Measurements from ENCODE around the gene CYB561.

Gene CYB561, protein sequence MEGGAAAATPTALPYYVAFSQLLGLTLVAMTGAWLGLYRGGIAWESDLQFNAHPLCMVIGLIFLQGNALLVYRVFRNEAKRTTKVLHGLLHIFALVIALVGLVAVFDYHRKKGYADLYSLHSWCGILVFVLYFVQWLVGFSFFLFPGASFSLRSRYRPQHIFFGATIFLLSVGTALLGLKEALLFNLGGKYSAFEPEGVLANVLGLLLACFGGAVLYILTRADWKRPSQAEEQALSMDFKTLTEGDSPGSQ

DNA sequence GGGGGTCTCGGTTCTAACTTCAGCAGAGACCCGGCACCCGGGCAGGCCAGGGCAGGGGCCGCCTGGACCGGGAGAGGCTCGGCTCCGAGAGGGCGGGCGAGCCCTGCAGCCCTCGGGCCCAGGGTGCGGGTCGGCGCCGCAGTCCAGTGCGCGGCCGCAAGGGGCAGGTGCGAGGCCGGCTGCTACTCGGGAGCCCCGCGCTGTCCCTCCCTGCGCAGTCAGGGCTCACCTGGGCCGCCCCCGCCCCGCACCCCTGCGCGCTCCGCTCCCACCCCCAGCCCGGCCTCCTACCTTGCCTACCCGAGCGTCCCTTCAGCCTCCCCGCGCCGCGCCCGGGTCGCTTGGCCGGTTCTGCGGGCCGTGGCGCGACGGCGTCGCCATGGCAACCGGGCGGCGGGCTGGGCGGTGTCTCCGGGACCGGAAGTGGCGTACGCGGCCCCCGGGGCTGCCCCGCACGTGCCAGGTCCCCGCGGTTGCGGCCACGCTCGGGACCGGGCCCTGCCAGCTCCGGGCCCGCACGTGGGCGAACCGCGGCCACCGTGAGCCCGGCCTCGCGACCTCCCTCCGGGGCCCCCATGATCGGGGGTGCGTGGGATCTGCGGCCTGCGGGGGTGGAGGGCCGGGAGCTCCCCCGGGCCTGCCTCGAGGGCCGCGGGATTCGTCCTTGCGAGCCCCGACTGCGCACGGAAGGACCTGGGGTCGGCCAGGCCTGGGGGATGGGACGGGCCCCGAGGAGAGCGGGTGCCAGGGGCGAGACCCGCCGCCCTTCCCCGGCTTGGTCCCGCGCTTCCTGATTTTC is at the start of gene CYB561:
Gene CYB561, minus strand, starts transcription at position 353 of the 799 bp plus-strand sequence. CDS start 8,759 bp downstream, outside the sequence.
- FAIRE-seq = no peak

GRCh38 chr17:63495491-63495890 is 49.4 kb upstream of the CYB561 start:
- no peak for FAIRE-seq

DNA sequence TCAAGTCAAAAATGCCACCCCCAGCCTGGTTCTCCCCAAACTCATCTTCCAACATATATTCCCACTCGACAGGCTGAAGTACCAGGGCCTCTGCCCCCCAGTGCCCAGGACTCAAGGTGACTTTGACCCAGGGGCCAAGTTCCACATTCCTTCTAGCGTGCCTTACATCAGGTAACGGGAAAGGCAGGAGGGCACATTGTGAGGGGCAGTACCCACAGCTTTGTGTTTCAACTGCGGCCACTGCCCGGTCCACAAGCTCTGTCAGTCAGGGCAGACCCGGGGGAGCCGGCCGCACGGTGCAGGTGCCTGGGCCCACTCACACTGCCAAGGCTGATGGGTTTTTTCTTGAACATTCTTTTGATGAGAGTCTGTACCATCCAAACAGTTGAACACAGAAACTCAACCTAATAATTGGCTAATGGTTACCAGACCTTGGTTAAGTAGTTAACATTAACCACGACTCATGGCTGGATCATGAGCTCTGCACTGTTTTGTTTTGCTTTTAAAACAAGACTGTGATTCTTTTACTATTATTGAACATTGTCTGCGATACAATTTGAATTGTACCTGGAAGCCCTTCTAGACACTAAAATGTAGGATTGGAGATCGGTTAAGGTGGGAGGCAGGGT is 48.3 kb upstream of the CYB561 start:
- FAIRE-seq = no peak

DNA sequence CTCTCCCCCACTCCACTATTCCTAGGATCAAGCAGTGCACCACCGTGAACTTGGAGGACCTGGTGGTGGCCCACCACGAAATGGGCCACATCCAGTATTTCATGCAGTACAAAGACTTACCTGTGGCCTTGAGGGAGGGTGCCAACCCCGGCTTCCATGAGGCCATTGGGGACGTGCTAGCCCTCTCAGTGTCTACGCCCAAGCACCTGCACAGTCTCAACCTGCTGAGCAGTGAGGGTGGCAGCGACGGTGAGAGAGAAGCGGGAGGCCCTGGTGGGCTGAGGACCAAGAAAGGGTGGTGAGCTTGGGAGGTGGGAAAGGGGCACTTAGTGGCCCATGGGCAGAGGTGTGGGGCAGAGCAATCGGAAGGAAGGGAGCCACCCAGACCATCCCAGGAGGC is 47.3 kb upstream of the CYB561 start:
- no peak for FAIRE-seq

GRCh38 chr17:63492940-63493339 is 46.8 kb upstream of the CYB561 start:
- no peak for FAIRE-seq

- FAIRE-seq = no peak
Observed at GRCh38 chr17:63491977-63492618, 46.0 kb upstream of the CYB561 start.

DNA sequence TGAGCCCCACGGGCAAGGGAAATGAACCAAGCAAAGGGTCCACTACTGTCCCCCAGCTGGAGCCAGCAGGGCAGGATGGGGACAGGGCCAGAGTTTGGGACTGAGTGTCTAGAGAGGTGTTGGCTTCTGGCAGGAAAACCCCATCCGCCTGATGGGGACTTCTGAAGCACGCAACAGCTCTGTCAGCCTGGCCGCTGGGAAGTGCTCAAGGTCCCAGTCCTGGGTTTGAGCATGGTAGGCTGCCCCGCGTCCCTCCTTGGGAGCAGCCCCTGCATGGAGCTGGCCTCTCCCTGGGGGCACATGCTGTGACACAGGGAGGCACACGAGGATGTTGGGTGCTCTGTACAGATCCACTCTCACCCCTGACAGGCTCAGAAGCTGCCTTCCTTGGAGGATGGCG is 45.3 kb upstream of the CYB561 start:
- FAIRE-seq = no peak

DNA sequence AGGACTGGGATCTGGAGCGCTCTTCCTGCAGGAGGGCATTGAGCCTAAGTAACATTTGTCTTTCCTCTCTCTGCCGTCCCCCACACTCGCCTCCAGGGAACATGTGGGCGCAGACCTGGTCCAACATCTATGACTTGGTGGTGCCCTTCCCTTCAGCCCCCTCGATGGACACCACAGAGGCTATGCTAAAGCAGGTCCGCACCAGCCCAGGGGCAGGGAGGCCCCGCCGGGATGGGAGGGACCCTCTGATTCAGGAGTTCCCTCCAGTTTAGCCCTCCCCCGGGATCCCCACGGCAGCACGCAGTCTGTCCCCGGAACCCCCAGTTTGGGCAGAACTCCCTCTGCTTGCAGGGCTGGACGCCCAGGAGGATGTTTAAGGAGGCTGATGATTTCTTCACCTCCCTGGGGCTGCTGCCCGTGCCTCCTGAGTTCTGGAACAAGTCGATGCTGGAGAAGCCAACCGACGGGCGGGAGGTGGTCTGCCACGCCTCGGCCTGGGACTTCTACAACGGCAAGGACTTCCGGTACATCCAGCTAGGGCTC is 44.8 kb upstream of the CYB561 start:
- FAIRE-seq = no peak

GRCh38 chr17:63490329-63490728 is 44.2 kb upstream of the CYB561 start:
- FAIRE-seq = no peak

GRCh38 chr17:63489291-63489690 is 43.2 kb upstream of the CYB561 start:
- no peak for FAIRE-seq

- no peak for FAIRE-seq
Observed at GRCh38 chr17:63488851-63489250, 42.7 kb upstream of the CYB561 start.

DNA sequence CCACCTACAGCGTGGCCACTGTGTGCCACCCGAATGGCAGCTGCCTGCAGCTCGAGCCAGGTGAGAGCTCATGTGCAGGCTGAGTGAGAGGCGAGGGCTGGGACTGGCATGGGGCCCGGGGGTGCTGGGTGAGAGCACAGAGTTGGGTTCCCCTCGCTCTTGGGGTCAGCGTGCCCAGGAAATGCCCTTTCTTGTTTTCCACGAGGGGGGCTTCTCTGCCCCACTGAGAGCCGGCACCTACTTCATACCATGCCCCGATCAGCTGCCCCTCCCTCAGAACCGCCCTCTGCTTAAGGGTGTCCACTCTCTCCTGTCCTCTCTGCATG is 40.9 kb upstream of the CYB561 start:
- FAIRE-seq = no peak

GRCh38 chr17:63486317-63487013 is 40.4 kb upstream of the CYB561 start:
- FAIRE-seq = no peak

DNA sequence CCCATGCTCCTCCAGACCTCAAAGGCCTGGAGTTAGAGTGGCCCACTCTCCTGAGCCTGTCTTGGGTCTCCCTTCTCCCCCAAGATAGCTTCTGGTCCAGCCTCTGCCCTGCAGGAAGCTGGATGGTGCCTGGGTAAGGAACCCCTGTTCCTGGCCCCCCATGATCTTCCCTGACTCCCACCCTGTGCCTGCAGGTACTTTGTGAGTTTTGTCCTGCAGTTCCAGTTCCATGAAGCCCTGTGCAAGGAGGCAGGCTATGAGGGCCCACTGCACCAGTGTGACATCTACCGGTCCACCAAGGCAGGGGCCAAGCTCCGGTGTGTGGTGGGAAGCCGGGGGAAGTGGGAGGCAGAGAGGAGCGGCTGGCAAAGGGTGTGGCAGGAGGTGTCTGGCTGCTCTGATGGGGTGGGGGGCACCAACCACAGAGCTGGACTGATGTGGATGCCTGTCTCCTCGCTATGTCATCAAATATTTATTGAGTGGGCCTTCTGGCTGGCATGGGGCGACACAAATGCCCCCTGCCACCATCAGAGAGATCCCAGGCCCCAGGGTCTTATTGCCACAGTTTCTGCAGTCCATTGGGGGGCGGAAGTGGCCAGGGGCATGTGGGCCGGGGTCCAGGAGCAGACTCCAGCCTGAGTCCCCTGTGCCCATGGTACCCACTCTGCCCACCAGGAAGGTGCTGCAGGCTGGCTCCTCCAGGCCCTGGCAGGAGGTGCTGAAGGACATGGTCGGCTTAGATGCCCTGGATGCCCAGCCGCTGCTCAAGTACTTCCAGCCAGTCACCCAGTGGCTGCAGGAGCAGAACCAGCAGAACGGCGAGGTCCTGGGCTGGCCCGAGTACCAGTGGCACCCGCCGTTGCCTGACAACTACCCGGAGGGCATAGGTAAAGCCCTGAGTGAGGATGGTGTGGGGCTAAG is 37.8 kb upstream of the CYB561 start:
- FAIRE-seq = no peak

DNA sequence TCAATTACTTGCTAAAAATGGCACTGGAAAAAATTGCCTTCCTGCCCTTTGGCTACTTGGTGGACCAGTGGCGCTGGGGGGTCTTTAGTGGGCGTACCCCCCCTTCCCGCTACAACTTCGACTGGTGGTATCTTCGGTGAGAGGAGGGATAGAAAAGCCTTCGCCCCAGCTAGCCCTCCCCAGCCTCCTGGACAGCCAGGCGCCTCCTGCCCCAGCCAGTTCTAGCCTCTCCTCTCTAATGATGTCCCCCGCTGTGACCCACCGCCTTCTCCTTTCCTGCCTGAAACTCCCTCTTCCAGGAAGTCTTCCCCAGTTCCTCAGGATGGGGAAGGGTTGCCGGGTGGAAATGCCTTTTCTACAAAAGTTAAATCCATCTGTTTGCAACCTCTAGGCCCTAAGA is 36.9 kb upstream of the CYB561 start:
- no peak for FAIRE-seq

DNA sequence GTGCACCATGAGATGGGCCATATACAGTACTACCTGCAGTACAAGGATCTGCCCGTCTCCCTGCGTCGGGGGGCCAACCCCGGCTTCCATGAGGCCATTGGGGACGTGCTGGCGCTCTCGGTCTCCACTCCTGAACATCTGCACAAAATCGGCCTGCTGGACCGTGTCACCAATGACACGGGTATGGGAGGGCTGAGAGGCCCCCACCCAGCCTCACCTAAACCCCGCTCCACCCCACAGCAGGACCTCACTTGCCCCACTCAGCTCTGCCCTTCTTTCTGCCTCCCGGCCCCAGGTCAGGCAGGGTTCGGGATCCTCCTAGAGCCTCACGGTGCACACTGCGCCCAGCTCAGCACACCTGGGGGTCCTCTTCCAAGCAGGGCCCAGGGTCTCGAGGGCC is 36.4 kb upstream of the CYB561 start:
- no peak for FAIRE-seq

- no peak for FAIRE-seq
Observed at GRCh38 chr17:63481488-63481870, 35.4 kb upstream of the CYB561 start.

- no peak for FAIRE-seq
Observed at GRCh38 chr17:63480826-63481487, 34.9 kb upstream of the CYB561 start.

DNA sequence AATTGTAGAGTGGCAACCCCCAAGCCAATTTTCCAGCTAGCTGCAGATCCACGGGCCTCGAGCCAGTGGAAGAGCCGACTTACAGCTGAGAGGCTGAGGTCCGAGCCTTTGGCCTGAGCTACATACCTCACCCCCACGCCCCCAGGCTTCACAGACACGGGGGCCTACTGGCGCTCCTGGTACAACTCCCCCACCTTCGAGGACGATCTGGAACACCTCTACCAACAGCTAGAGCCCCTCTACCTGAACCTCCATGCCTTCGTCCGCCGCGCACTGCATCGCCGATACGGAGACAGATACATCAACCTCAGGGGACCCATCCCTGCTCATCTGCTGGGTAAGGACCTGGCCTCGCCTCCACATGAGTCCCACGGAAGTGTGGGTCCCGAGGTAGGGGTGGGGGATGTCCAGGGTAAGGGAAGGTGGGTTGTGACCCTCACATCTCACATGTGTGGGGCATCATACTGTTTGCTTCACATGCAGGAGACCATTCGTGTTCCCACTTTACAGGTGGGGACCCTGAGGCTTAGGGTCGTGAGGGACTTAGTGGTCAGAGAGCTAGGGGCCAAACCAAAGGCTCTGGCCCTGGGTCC is 34.2 kb upstream of the CYB561 start:
- FAIRE-seq = no peak

DNA sequence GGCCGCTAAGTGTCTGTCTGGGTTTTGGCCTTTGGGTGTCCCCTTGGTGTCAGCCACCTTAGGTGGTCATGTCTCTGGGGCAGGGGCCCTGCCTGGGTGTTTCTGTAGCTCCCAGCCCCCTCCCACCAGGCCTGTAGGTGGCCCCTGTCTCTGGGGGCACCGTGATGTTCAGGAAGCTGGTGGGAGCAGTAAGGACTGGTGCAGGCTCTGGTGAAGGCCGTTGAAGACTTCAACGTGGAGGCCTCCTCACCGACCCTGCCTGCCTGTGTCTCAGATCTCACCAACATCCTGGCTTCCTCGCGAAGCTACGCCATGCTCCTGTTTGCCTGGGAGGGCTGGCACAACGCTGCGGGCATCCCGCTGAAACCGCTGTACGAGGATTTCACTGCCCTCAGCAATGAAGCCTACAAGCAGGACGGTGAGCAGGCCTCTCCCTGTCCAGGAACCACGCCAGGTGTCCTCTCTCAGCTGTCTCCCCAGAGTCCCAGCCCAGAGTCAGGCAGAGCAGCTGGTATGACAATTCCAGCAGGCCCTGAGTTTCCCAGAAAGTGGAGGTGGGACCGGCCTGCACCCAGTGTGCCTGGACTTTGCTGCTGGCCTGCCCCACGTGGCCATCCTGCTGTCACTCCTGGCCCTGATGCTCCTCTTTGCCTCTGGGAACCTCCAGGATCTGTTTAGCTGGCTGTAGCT is 33.5 kb upstream of the CYB561 start:
- FAIRE-seq = no peak
